ENCODE results near the gene MSTO1.
A peak's percentile ranks its signal among the peaks of the same experiment; 100 is the strongest.
"Not testable (repeated sequence)": the region's sequence is repeated elsewhere in the genome, so short reads cannot be mapped to it uniquely, and the experiment has no call there.

Gene MSTO1

DNA sequence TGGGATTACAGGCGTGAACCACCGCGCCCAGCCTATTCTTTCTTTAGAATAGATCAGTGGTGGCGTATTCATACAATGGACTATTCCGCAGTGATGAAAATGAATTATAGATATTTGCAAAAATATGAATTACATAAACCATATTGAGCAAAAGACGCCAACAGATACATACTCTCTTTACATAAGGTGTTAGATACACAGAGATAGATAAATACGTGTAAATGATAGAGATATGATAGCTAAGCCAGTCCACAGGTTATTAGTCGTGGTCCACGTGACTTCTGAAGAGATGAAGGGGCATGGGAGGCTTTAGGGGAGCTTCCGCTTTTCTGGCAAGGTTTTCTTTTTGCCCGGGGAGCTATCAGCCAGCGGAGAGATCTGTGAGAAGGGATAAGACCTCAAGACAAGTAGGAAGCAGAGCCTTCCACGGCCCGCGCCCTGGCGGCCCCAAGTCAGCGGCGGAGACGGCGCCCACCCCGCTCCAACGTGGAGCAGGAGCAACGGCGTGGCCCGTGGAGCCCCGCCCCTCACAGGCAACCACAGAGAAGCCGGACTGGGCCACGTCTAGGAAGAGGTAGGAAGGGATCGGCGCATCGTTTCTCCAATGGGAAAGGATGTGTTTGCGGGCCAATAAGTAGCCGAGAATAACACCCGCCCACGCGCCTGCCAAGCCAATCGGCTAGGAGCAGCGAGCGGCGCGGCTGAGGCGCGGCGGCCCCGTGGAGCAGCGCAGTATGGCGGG lies at the start of gene MSTO1:
TSS of gene MSTO1 (plus strand) at position 704 of the 742 bp plus-strand sequence. CDS start at position 735, 31 bp downstream.
- peak; percentile 72 to 87 for DNase-seq (ENCODE audit: low read depth in 2 of 2, low spot score in 1 of 2)

DNA sequence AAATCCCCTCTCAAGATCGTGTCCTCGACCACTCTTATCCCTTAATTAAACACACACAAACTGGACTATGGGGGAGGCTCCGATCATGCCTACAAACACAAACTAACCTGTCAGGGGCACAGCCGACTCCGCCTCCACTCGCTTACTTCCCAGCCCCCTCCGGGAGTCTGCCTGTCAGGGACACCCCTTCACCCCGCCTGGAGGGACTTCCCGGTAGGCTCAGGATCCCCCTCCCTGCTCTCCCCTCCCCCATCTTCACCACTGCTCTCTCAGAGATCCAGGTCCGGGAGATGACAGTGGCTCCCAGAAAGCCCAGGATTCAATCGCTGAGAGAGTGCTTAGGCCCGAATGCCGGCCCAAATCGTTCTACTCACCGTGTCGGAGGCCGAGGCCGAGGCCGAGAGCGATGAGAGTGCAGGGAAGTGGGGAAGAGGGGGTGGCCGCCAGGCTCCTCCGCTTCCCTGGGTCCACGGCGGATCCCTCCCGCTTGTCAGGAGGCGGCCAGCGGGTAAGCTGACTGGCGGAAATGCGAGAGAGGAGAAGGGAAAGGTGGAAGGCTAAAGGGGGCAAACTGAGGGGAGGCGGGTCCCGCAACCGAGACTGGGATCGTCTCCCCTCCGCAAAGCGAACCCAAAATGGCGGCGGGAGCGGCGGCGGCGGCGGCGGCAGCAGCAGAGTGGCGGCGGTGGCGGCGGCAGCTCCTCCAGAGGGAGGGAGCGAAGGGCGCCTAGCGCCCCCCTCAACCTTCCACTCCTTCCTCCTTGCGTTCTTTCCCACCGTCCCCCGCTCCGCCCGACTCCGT lies 48.0 kb upstream of the MSTO1 start:
- peak; percentile 26 to 38 for DNase-seq (ENCODE audit: low read depth in 2 of 2, low spot score in 1 of 2)

DNA sequence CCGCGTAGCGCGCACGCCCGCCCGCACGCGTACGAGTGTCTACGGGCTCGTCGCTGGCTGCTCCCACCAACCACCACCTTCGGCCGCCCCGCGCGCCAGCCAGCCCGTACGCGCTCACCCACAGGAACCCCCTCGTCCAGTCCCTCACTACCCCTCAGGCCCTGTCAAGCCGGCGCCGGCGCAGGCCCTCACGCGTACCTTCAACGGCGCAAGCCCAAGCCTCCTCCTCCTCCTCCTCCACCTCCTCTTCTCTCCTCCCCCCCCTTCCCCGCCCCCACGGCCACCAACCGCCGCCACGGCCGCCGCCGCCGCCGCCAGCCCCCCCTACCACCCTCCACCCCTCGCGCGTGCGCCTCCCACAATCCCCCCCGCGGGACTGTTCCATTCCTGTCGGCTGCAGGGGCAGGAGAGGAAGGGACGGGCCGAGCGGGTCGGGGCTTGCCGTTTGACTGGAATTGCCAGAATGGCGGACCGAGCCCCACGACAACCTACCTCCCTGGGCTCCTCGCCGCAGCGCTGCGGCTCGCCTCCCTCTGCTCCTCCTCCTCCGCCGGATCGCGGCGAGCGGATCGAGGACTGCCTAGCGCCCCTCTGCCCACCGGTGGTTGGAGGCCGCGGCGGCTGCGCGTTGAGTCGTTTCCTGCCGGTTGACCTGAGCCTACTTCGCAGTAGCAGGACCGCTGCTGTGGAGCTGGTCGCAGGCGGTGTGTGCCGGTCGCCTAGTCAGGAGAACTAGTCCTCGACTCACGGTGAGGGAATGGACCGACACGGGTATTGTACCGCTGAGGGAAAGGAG lies 47.2 kb upstream of the MSTO1 start, which contains the start of gene ASH1L:
TSS of gene ASH1L (minus strand) at position 223 of the 796 bp plus-strand sequence. CDS start 41,284 bp downstream, outside the sequence.
- peak; percentile 85 to 92 for DNase-seq (ENCODE audit: low read depth in 2 of 2, low spot score in 1 of 2)

DNA sequence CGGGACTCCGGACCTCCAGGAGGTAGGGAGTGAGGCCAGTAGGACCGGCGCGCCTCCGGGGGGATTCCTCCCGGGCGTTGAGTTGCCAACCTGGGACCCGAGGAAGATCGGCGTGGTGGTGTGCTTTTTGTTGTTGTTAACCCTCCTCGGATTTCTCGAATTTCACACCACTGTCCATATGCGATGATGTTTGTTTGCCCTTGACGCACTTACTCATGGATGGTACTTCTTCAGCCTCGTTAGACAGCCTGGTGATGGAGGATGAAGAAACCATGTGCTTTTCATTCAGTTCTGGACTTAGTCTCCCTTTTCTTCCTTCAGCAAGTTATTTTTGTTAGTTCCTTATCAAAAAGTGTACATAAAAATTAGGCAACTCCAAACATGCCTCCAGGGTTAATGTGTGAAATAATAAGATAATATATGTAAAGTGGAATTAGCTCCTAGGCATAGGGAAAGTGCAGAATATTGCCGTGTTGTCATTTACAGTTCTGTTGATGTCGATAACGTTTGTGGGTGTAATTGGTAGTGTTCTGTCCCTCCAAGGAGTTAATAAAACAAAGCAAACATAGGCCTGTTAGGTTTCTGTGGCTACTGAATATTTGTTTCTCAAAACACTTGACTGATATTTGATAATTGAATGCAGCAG lies 46.5 kb upstream of the MSTO1 start:
- DNase-seq (ENCODE audit: low read depth in 2 of 2, low spot score in 1 of 2), result not testable (repeated sequence)

DNA sequence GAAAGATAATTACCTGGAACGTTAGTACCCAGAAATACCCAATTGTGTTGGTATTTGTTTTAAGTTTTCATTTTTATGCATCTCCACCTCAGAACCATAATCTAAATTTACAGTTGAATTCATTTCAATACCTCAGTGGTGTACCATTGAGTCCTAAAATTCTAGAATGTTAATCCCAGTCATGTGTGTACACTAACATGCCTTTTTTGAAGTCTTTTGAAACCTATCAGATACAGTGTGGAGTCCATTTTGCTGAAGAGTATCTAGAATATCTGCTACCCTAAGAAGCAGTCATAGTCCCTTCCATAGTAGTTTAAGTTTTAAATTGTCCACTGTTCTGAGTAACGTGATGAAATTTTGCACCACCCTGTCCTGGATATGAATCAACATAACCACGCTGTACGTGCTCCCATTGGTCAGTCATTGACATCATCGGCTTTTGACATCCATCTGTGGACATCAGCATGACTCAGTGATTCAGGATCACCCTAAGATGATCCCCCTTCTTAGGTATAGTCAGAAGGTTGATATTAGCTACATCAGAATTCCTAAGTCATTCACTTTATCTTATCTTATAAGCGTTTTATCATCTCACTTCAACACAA lies 39.9 kb upstream of the MSTO1 start:
- DNase-seq (ENCODE audit: low read depth in 2 of 2, low spot score in 1 of 2), result no peak

DNA sequence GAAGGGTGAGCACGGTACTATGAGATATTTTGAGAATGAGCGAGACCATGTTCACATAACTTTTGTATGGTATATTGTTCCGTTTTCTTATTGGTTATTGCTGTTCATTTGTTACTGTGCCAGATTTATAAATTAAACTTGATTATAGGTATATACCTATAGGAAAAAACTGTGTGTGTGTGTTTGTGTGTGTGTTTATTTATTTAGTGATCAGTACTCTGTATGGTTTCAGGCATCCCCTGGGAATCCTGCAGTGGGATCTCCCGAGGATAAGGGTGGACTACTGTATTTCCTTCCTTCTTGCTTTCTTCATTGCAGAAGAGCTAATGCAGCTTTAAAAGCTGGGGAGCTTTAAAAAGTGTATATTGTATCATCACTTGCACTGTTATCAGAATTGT lies 39.4 kb upstream of the MSTO1 start:
- DNase-seq (ENCODE audit: low read depth in 2 of 2, low spot score in 1 of 2), result no peak

DNA sequence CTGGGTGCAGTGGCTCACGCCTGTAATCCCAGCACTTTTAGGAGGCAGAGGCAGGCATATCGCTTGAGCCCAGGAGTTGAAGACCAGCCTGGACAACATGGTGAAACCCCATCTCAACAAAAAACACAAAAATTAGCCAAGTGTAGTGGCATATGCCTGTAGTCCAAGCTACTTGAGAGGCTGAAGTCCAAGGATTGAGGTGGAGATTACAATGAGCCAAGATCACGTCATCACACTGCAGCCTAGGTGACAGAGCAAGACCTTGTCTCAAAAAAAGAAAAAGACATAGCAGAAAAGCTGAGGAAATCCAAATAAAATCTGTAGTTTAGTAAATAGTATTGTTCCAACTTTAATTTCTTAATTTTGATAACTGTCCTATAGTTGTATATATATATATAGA lies 35.9 kb upstream of the MSTO1 start:
- no peak for DNase-seq (ENCODE audit: low read depth in 2 of 2, low spot score in 1 of 2)

DNA sequence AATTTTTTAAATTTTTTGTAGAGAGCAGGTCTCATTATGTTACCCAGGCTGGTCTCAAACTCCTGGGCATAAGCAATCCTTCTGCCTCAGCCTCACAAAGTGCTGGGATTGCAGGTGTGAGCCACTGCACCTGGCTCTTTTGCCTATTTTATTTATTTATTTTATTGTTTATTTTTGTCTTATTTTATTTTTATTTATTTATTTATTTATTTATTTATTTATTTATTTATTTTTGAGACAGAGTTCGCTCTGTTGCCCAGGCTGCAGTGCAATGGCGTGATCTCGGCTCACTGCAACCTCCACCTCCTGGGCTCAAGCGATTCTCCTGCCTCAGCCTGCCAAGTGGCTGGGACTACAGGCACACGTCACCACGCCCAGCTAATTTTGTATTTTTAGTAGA lies 34.4 kb upstream of the MSTO1 start:
- not testable (repeated sequence) for DNase-seq (ENCODE audit: low read depth in 2 of 2, low spot score in 1 of 2)

DNA sequence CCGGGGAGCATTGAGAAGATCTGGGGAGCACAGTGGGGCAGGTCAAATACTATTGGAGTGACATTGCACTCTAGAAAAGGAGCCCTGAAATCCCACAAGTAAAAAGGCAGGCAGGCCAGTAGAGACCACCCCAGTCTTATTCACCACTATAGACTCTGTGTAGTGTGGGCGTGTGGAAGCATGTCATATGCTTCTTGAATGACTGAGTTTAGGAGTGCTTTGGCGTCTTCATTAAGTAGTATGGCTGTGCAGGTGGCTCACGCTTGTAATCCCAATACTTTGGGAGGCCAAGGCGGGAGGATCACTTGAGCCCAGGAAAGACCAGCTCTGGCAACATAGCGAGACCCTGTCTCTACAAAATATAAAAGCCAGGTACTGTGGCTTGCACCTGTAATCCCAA lies 26.2 kb upstream of the MSTO1 start:
- not testable (repeated sequence) for DNase-seq (ENCODE audit: low read depth in 2 of 2, low spot score in 1 of 2)

DNA sequence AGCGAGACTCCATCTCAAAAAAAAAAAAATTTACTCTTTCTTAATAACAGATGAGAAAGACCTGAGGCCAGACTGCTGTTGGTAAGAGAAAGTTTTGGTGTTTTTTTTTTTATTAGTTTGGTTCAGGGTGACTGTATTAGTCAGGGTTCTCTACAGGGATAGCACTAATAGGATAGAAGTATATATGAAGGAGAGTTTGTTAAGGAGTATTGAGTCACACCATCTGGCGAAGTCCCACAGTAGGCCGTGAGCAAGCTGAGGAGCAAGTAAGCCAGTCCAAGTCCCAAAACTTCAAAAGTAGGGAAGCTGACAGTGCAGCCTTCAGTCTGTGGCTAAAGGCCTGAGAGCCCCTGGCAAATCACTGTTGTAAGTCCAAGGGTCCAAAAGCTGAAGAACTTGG lies 20.7 kb upstream of the MSTO1 start:
- not testable (repeated sequence) for DNase-seq (ENCODE audit: low read depth in 2 of 2, low spot score in 1 of 2)

DNA sequence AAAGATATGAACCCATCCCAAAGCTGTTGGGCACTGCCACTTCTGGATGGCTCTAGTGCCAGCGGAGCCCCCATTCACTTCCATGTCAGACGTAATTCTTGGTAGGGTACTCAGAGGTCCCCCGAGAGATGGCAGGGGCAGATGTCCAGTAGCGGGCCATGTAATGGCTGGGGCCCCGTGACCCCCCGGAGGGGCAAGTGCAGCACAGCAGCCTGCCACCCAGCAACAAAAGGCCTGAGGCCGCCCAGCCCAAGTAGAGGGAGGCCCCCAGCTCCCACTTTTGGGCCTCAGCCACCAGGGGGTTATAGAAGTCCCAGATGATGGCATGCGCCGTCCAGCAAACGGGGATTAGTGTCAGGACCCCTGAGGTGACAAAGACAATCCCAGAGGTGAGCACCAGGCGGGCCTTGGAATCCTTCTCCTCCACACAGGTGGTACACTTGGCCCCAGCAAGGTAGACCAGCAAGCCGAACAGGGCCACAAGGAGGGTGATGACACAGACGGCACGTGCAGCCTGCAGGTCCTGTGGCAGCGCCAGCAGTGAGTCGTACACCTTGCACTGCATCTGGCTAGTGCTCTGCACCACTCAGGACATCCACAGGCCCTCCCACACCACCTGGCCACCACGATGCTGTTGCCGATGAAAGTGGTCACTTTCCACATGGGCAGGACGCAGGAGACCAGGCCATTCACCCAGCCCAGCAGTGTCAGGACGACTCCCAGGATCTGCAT lies 19.3 kb upstream of the MSTO1 start:
- not testable (repeated sequence) for DNase-seq (ENCODE audit: low read depth in 2 of 2, low spot score in 1 of 2)

DNA sequence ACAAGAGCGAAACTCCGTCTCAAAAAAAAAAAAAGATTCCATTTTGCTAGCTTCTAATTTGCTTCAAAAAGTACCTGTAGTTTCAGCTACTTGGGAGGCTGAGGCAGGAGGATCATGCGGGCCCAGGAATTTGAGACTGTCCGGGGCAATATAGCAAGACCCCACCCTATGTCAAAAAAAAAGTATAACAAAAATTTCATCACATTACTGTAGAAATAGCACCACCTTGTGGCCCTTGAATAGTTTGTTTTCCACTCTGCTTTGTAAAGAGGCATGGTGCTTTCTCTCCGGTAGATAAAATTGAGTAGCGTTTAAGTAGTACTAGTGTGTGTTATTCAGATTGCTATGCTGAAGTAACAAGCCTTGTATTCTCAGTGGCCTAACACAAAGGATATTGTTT lies 18.2 kb upstream of the MSTO1 start:
- DNase-seq (ENCODE audit: low read depth in 2 of 2, low spot score in 1 of 2), result no peak

DNA sequence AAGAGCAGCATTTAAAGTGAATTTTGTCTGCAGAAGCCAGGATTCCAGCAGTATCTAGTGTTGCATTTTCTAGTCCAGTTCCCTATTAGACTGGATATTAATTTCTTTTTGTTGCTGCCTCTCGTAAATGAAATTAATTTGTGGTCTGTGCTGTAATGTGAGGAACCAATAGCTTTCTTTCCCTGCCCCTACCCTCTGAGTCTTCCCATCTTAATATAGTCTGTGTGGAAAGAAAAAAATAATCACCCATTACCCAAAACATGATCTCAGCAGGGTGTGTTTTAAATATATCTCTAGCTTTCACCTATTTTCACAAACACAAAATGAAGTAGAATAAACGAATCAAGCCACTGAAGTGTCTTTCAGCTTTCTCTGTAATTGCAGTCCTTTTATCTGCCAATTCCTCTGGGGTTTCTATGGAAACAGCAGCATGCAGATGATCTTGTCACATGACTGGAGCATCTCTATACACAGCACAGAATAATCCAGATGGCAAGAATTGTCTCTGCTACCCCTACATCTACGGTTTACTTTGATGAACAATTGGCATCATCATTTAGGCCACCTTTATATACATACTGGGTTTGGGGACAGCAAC lies 14.0 kb upstream of the MSTO1 start:
- not testable (repeated sequence) for DNase-seq (ENCODE audit: low read depth in 2 of 2, low spot score in 1 of 2)

DNA sequence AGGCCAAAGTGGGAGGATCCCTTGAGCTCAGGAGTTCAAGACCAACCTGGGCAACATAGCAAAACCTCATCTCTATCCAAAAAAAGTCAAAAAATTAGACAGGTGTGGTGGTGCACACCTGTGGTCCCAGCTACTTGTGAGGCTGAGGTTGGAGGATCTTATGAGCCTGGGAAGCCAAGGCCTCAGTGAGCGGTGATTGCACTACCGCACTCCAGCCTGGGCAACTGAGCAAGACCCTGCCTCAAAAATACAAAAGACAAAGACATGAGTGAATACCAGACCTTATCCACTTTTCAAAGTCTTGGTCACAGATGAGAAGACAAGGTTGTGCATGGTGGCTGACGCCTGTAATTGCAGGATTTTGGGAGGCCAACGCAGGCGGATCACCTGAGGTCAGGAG lies 13.2 kb upstream of the MSTO1 start:
- DNase-seq (ENCODE audit: low read depth in 2 of 2, low spot score in 1 of 2), result no peak

DNA sequence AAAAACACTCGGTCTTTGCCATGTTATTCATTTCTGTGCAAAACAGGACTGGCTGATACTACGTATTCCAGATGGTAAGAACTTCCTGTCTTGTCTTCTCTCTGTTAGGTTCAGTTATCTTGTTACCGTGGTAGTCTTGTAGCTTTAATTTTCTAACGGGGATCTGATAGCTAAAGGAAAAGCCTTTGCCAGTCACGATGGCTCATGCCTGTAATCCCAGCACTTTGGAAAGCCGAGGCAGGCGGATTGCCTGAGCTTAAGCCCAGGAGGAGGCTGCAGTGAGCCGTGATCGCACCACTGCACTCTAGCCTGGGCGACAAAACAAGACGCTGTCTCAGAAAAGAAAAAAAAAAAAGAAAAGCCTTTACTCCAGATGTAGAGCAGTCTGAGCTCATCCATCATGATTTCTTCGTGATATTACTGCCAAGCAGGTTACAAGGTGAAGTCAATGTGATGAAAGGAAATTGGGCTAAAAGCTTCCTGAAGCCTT lies 11.1 kb upstream of the MSTO1 start:
- DNase-seq (ENCODE audit: low read depth in 2 of 2, low spot score in 1 of 2), result no peak

DNA sequence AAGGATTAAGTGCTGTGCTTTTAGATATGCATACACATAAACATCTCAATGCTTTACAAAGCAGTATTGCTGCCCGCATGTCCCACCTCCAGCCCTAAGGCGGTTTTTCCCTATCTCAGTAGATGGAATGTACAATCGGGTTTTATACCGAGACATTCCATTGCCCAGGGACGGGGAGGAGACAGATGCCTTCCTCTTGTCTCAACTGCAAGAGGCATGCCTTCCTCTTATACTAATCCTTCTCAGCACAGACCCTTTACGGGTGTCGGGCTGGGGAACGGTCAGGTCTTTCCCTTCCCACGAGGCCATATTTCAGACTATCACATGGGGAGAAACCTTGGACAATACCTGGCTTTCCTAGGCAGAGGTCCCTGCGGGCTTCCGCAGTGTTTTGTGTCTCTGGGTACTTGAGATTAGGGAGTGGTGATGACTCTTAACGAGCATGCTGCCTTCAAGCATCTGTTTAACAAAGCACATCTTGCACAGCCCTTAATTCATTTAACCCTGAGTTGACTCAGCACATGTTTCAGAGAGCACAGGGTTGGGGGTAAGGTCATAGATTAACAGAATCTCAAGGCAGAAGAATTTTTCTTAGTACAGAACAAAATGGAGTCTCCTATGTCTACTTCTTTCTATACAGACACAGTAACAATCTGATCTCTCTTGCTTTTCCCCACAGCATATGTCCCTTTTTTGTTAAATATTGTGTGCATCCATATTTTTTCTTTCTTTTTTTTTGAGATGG lies 10.0 kb upstream of the MSTO1 start:
- DNase-seq (ENCODE audit: low read depth in 2 of 2, low spot score in 1 of 2), result not testable (repeated sequence)

DNA sequence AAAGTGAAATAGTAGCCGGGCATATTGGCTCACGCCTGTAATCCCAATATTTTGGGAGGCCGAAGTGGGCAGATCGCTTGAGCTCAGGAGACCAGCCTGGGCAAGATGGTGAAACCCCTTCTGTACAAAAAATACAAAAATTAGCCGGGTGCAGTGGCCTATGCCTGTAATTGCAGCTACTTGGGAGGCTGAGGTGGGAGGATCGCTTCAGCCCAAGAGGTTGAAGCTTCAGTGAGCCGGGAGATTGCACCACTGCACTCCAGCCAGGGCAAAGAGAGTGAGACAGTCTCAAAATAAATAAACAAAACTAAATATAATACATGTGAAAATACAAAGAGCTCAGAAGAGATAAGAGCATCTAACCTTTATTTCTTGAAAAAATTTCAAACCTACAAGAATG lies 2.3 kb upstream of the MSTO1 start:
- DNase-seq (ENCODE audit: low read depth in 2 of 2, low spot score in 1 of 2), result no peak

DNA sequence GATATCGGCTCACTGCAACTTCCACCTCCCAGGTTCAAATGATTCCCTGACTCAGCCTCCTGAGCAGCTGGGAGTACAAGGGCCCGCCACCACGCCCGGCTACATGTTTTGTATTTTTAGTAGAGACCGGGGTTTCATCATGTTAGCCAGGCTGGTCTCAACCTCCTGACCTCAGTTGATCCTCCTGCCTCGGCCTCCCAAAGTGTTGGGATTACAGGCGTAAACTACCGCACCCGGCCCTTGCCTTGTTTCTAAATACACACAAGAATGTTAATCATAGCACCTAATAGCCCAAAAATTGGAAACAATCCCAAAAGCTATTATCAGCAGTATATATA lies 1.2 kb upstream of the MSTO1 start:
- DNase-seq (ENCODE audit: low read depth in 2 of 2, low spot score in 1 of 2), result no peak

DNA sequence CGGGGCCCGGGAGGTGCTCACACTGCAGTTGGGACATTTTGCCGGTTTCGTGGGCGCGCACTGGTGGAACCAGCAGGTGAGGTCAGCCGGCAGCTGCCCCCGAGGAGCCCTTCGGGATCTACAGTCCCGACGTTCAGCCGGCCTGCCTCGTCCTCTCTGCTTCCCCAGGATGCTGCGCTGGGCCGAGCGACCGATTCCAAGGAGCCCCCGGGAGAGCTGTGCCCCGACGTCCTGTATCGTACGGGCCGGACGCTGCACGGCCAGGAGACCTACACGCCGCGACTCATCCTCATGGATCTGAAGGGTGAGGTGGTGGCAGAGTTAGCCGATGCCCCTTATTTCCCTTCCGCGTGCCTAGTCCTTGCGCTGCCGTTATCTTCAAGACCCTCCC lies 234 bp downstream of the MSTO1 start:
- DNase-seq (ENCODE audit: low read depth in 2 of 2, low spot score in 1 of 2), result not testable (repeated sequence)
